Right ventricle myocardium inferior (tissue), 1 donor: ENCODE data around the gene ZAP70. TPM values are rescaled to one million over a fixed set of nuclear protein-coding genes. Genes with fewer than 3 reads are reported as not detected.
"Not testable (repeated sequence)": the region's sequence is repeated elsewhere in the genome, so short reads cannot be mapped to it uniquely, and the experiment has no call there.

ENCODE experiments used
- ATAC-seq: fragments of 200-7000 bp; cut with Tn5 transposase; one replicate; pipeline ENCODE4 v1.9.1; 2020; ENCODE audit warnings: mild to moderate bottlenecking, moderate library complexity
- DNase-seq: peaks from one replicate; pipeline ENCODE4 v3.0.0; 2021; ENCODE audit errors: missing footprints
- intact Hi-C: fragments of 100-400 bp; cut with DNase I; formaldehyde crosslinking; loops from one replicate; pipeline ENCODE4 v1.11.0; 2022
- total RNA-seq: library from RNA; stranded (reverse); fragmentation: NEBNext Ultra II Directional; extraction: Animal tissue kit (Norgen Biotek cat#: 25700); gene quantifications from one replicate; pipeline ENCODE4 v1.2.1, GENCODE V29; 2021
- donor health status: DM: no; HTN: yes; CAD: no; lungs with severe emphysema.

The ZAP70 gene
- total RNA-seq, 1 donor from 2014 or later, result 1.6 TPM

DNA sequence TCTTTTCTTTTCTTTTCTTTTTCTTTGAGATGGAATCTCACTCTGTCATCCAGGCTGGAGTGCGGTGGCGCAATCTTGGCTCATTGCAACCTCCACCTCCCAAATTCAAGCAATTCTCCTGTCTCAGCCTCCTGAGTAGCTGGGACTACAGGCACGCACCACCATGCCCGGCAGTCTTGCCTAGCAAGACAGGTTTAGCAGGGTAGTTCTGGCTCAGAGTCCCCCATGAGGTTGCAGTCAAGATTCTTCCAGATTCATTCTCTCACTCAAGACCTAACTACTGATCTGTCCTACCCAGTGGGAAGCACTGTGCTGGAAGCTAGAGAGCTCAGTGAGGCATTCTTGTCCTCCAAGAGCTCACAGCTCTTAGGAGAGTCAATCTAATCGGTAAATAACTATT, 17.6 kb upstream of the ZAP70 start:
- DNase-seq (no peak), ATAC-seq (no peak)
- intact Hi-C loops, result no loop called here

DNA sequence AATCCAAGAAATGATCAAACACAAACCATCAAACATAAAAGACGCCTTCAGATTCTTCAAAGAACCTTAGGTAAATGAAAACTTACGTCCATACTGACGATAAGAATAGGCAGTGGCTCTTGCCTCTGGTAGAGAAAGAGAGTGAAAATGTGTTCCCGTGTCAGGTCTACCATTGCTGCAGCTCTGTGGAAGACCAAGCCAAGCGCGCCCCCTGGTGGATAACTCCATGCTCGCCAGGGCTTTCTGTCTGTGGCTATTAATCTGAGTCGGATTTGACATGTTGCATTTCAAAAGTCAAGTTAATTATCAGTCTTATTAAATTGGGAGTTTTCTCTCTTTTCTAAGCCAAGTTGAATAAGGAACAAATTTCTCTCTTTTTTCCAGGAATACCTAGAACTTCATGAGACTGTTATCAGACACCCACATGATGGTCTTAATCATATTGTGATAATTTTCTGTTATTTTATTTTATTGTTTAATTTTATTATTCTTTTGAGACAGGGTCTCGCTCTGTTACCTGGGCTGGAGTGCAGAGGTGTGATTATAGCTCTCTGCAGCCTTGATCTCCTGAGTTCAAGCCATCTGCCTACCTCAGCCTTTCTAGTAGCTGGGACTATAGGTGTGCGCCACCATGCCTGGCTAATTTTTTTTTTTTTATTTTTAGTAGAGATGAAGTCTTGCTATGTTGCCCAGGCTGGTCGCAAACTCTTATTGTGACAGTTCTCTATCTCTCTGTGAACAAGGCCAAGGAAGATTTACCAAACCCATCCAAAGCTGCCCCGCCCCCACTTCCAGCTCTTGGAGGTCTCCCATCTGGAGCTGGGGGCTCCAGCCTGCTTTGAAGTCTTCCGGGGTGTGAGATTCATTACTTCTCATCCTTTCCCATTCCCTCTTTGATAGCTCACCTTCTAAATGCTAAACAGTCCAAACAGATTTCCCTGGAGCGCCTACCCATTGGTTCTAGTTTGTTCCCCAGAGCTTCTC, 15.8 kb upstream of the ZAP70 start:
- intact Hi-C loops, result loop anchor here (1.0 kb wide), 2 partner anchors 33 to 106 kb away; partner anchors contain the start of gene ACTR1B
- ATAC-seq, result peak; percentile 91

GRCh38 chr2:97698530-97698929, 14.8 kb upstream of the ZAP70 start:
- DNase-seq (no peak), ATAC-seq (no peak)
- intact Hi-C loops, result no loop called here

More for the DNA sequence above, 15.8 kb upstream of the ZAP70 start:
- DNase-seq, result peak; percentile 96

- ATAC-seq (peak; percentile 68), DNase-seq (no peak)
- intact Hi-C loops, result loop anchor here (2.0 kb wide), 2 partner anchors 49 to 685 kb away; no protein-coding TSS in a partner anchor
Observed at GRCh38 chr2:97699765-97700444, 13.5 kb upstream of the ZAP70 start.

DNA sequence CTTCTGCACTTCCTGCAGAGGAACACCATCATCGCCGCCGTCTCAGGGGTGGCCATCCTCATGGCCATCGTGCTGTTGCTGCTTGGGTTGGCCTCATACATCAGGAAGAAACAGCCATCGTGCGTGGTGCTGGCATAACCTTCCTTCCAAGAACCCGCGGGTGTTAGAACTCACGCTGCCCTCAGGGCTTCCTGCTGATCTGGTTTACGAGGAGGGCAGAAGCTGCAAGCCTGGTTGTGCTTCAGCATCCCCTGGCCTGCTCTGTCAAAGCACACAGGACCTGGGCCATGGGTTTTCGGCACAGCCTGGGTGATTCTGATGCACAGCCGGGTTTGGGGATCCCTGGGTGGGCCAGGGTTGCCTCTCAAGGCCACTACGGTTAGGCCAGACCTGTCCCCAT, 12.2 kb upstream of the ZAP70 start:
- DNase-seq (no peak), ATAC-seq (no peak)
- intact Hi-C loops, result loop anchor here (2.0 kb wide), 2 partner anchors 48 to 684 kb away; no protein-coding TSS in a partner anchor

GRCh38 chr2:97701851-97702465, 11.4 kb upstream of the ZAP70 start:
- intact Hi-C loops, result loop anchor here (2.0 kb wide), 2 partner anchors 47 to 683 kb away; no protein-coding TSS in a partner anchor
- no peak for DNase-seq
- no peak for ATAC-seq

GRCh38 chr2:97702731-97703470, 10.5 kb upstream of the ZAP70 start:
- no peak for DNase-seq
- ATAC-seq, result no peak
- intact Hi-C loops, result no loop called here

GRCh38 chr2:97703741-97704140, 9.6 kb upstream of the ZAP70 start:
- intact Hi-C loops, result no loop called here

DNA sequence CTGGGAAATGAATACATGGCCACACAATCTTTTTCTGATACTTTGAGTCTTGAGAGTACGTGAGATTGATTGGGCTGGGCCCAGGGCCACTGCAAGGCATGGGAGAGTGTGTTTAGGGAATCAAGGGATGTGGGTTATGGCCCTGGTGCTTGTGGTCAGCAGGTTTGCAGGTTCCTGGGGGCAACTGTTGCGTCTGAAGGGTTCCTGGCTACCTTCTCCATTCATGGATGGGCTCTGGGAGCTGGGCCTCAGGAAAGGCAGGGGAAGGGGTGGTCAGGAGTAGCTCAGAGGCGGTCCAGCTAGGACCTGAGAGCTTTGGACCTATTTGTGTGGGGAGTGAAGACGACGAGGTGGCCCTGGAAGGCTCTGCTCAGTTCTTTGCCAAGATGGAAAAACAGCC, 8.4 kb upstream of the ZAP70 start:
- no peak for ATAC-seq
- DNase-seq, result no peak
- intact Hi-C loops, result no loop called here

More at GRCh38 chr2:97703741-97704140, 9.6 kb upstream of the ZAP70 start:
- DNase-seq, result no peak
- no peak for ATAC-seq

DNA sequence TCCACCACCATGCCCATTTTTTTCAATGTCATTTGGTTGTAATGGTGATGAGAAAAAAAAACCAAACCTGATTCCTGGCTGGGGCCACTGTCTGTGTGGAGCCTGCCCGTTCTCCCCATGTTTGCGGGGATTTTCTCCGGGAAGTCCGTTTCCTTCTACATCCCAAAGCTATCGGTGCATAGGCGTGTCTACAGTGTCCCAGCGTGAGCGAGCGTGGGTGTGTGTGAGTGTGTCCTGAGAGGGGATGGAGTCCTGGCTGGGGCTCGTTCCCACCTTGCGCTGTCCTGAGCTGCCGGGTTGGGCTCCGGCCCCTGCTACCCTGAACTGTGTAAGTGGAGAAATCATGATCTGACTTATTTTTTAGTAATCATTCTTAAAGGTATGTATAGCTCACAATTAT, 7.3 kb upstream of the ZAP70 start:
- no peak for ATAC-seq
- no peak for DNase-seq
- intact Hi-C loops, result no loop called here

DNA sequence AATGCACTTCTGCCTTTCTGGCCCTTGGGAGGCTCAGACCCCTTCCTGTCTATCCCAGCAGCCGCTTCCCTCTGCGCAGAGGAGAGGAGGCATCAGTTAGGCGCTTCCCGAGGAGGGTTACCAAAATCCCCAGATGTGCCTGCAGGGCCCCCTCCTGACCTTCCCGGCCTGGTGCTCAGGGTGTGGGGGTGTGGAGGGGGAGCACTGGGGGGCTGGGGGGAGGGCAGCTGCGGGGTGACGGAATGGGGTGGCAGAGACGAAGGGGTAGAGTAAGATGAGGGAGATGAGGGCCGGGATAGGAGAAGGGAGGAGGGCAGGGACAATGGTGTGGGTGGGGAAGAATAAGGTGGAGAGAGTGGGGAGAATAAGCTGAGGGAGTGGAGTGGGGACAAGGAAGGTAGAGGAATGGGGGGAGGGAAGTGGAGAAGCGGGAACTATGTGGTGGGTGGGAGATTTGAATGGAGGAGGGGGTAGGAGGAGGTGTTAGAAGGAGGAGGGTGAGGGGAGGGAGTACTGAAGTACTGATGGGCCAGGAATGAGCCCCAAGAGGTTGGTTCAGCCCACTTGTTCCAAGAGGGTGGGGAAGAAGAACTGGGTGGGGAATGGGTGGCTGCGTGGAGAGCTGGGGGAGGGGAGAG, 6.5 kb upstream of the ZAP70 start:
- no peak for DNase-seq
- ATAC-seq, result no peak
- intact Hi-C loops, result no loop called here

DNA sequence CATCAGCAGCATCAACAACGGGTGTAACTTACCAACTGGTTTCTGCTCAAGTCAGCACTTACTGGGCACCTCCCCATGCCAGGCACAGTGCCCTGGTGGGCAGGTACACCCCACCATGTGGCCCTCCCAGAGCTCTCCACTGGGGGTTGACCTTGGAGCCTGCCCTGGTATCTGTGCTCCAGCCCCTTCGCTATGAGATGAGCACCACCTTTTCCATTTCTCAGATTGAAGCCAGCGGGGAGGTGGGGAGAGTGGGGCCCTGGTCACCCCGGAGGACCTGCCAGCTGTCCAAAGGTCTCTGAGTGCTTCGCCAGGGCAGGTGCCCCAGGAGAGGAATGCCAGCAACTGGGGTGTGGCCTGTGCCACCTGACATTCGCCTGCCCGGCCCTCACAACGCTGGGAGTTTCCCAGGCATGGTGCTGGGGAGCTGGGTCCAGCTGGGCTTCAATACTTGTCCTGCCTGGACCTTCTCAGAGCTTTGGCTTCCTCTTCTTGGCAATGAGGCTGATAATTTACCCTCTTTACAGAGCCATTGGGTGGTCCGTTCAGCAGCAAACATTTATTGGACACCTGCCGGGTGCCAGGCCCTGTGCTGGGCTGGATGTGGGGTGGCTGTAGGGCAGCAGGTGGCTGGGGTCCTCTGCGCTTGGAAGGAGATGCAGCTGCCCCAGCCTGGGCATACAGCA, 5.9 kb upstream of the ZAP70 start:
- DNase-seq (no peak), ATAC-seq (no peak)
- intact Hi-C loops, result loop anchor here (2.0 kb wide), 1 partner anchor 677 kb away; no protein-coding TSS in a partner anchor

DNA sequence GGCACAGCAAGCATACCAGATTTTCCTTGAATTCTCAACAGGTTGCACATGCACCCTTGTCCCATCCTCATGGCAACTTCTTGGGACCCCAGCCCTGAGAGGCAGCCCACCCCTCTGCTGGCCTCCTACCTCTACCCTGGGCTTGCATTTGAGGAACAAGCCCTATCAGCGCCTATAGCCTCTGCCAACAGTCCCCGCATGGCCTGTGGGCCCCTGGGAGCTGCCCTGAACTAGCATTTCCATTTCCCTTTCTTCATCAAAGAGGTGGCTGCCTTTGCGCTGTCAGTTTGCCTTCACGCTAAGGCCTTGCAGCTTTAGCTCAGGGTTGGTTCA, 5.4 kb upstream of the ZAP70 start:
- ATAC-seq, result no peak
- intact Hi-C loops, result loop anchor here (2.0 kb wide), 1 partner anchor 677 kb away; no protein-coding TSS in a partner anchor
- DNase-seq, result no peak

DNA sequence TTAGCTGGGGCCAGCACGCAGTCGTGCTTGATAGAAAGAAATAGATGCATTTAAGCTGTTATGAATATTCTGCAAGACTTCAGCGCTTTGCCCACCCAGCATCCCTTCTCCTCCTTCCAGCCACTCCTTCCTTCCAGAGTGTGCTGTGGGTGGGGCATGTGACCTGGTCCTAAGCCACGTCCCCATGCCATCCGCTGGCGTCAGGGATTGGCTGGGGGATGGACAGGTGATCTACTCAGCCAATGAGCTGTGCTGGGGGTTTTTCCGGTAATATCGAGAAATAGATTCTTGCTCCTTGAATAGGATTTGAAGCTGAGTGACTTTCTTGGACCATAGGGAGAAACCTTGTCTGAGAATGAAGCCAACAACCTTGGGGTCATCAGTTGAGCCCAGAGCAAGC, 4.8 kb upstream of the ZAP70 start:
- DNase-seq (no peak), ATAC-seq (no peak)
- intact Hi-C loops, result loop anchor here (2.0 kb wide), 1 partner anchor 676 kb away; no protein-coding TSS in a partner anchor

- DNase-seq (no peak), ATAC-seq (no peak)
- intact Hi-C loops, result loop anchor here (5.0 kb wide), 1 partner anchor 36 kb away; no protein-coding TSS in a partner anchor
Observed at GRCh38 chr2:97711394-97711711, 2.0 kb upstream of the ZAP70 start.

GRCh38 chr2:97712175-97712574, 1.2 kb upstream of the ZAP70 start:
- intact Hi-C loops, result loop anchor here (5.0 kb wide), 1 partner anchor 35 kb away; no protein-coding TSS in a partner anchor
- ATAC-seq, DNase-seq: not testable (repeated sequence)

DNA sequence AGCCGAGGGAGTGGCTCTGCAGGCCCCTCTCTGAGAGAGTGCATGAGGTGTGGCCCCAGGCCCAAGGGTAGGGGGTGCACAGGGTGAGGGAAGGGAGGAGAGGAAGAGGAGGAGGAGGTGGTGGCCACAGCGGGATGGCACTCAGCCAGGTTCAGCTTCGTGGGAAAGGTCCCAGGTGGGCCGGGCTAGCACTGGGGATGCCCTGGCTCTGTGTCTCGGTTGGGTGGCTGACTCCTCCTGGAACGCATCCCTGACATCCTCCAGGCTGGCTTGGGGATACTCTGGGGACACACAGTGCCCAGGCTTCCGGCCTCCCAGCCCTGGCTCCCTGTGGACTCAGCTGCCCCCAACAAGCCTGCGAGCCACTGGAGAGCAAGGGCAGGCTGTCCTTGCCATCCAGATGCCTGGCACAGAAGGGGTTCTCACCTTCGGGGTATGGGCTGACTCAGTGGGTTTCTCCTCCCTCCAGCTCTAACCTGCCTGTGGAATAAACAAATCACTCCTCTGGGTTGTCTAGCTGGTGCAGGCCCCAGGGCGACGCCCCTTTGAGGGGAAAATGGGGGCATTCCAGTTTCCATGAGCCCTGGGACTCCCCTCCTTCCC, 582 bp upstream of the ZAP70 start:
- ATAC-seq (no peak), DNase-seq (peak; percentile 37)
- intact Hi-C loops, result loop anchor here (5.0 kb wide), 1 partner anchor 35 kb away; no protein-coding TSS in a partner anchor
